ENCODE data around the gene ZNF165. TPM values are rescaled to one million over a fixed set of nuclear protein-coding genes. Genes with fewer than 3 reads are reported as not detected.
A peak's percentile ranks its signal among the peaks of the same experiment; 100 is the strongest.
"Not testable (repeated sequence)": the region's sequence is repeated elsewhere in the genome, so short reads cannot be mapped to it uniquely, and the experiment has no call there.

ZNF165 gene
- total RNA-seq, 1 experiment from 2014 or later = 0.40 TPM

GRCh38 chr6:28121876-28122275, 41.5 kb downstream of the ZNF165 start:
- DNase-seq (ENCODE audit: low read depth) = no peak

GRCh38 chr6:28122283-28122682, 41.9 kb downstream of the ZNF165 start:
- not testable (repeated sequence) for DNase-seq (ENCODE audit: low read depth)

GRCh38 chr6:28124350-28124970, 44.1 kb downstream of the ZNF165 start, which contains the start of gene ZSCAN16:
Gene ZSCAN16 (plus strand): TSS chr6:28124609. CDS start chr6:28125444, 835 bp downstream.
- DNase-seq (ENCODE audit: low read depth) = peak; percentile 82

GRCh38 chr6:28124971-28125353, 44.6 kb downstream of the ZNF165 start:
- no peak for DNase-seq (ENCODE audit: low read depth)

GRCh38 chr6:28125401-28125800, 45.0 kb downstream of the ZNF165 start:
- no peak for DNase-seq (ENCODE audit: low read depth)

- DNase-seq (ENCODE audit: low read depth) = peak; percentile 48
Observed at GRCh38 chr6:28134015-28134414, 53.6 kb downstream of the ZNF165 start.

- no peak for DNase-seq (ENCODE audit: low read depth)
Observed at GRCh38 chr6:28134716-28135115, 54.3 kb downstream of the ZNF165 start.

- DNase-seq (ENCODE audit: low read depth) = no peak
Observed at GRCh38 chr6:28135393-28135792, 55.0 kb downstream of the ZNF165 start.

- peak; percentile 94 for DNase-seq (ENCODE audit: low read depth)
Observed at GRCh38 chr6:28136585-28137504, 56.5 kb downstream of the ZNF165 start.

GRCh38 chr6:28137505-28137981, 57.2 kb downstream of the ZNF165 start:
- DNase-seq (ENCODE audit: low read depth) = no peak

Other genes with a start within 250 kb of the ZNF165 start
- gene OR2B2, start 168.2 kb upstream of the ZNF165 start, total RNA-seq (2014; rRNA removed) = not detected in 2 replicates
- gene OR2B6, start 123.3 kb upstream of the ZNF165 start, total RNA-seq (2014; rRNA removed) = not detected in 2 replicates
- 1.0 and 2.2 TPM in 2 replicates for gene ZSCAN16, start 44.0 kb downstream of the ZNF165 start, total RNA-seq (2014; rRNA removed)
- gene ZKSCAN8, start 61.3 kb downstream of the ZNF165 start, total RNA-seq (2014; rRNA removed) = 12.6 and 15.0 TPM in 2 replicates
- 10.3 and 15.5 TPM in 2 replicates for gene ZSCAN9, start 144.7 kb downstream of the ZNF165 start, total RNA-seq (2014; rRNA removed)
- gene ZKSCAN4, start 171.7 kb downstream of the ZNF165 start, total RNA-seq (2014; rRNA removed) = 4.1 and 4.4 TPM in 2 replicates
- gene NKAPL, start 178.7 kb downstream of the ZNF165 start, total RNA-seq (2014; rRNA removed) = not detected in 2 replicates
- 11.3 and 12.7 TPM in 2 replicates for gene ZSCAN26, start 186.6 kb downstream of the ZNF165 start, total RNA-seq (2014; rRNA removed)
- 11.9 and 12.0 TPM in 2 replicates for gene PGBD1, start 201.0 kb downstream of the ZNF165 start, total RNA-seq (2014; rRNA removed)